Brain pericyte (primary cell): ENCODE results near the gene OR10V1.

Experiments used
- DNase-seq: peaks from one replicate; pipeline ENCODE4 v3.0.0-alpha.2; 2012; ENCODE audit warnings: low read depth, low spot score

Gene OR10V1

GRCh38 chr11:59713745-59714144 is at the start of gene OR10V1:
Gene OR10V1 (minus strand): TSS chr11:59713845. CDS start chr11:59713845, 0 bp downstream.
- no peak for DNase-seq

- no peak for DNase-seq
Observed at GRCh38 chr11:59761993-59762392, 48.3 kb upstream of the OR10V1 start.

DNA sequence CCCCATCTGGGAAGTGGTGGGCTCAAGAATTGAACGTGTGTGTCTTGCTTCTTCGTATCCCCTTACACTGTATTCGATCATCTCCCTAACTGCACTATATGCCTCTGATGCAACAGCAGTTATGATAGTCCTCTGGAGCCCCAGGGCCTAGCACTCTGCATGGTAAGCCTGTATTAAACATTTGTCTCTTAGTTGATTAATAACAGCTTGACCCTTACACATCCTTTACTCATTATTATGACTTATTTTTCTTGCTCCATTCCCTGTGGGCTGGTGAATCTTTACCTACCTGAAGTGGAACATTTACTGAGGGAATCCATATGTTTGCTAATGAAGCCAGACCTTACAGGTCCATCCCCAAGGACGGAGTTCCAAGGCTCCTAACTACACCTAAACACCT is 47.1 kb upstream of the OR10V1 start:
- no peak for DNase-seq

DNA sequence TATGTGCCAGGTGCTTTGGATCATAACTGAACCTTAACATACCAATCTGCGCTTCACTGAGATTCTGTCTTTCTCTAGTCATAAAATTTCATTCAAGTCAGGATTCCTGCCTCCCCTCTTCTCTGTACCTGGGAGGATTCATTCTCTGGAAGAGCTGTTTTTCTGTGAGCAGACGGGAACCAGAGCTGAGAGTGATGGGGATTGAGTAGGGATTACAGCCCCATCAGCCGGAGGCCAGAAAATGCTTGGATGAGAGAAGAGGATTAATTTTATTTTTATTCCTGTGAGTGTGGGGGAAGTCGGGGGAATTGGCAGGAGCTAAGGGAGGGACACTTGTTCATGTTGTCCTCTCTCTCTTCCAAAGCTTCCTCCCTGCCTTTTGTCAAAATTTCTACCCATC is 46.3 kb upstream of the OR10V1 start:
- DNase-seq = no peak

DNA sequence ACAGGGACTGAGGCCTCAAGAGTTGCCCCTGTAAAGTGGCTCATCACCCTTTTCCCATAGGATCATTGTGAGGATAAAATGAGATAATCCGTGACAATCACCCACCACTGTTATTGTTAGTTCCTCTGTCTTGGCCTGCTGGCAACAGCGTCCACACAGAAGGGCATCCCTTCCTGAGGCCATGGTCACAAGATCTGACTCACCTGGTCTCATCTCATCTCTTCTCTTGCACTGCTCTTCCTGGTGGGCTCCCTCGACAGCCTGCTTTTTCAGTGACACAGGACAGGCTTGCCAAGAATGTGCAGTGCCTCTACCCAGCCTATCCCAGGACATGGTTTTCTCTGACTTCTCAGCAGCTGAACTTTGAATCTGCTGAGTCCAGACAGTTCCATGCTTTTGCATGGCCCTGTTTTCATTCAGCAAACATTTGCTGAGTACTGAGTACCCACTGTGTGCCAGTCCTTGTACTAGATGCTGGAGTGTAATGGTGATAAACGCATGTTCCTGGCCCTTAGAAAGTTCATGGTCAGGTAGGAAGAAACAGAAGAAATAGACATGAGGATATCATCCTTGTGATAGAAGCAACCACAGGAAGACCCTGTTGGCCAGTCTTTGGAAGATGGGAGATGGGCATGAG is 44.9 kb upstream of the OR10V1 start:
- DNase-seq = no peak

DNA sequence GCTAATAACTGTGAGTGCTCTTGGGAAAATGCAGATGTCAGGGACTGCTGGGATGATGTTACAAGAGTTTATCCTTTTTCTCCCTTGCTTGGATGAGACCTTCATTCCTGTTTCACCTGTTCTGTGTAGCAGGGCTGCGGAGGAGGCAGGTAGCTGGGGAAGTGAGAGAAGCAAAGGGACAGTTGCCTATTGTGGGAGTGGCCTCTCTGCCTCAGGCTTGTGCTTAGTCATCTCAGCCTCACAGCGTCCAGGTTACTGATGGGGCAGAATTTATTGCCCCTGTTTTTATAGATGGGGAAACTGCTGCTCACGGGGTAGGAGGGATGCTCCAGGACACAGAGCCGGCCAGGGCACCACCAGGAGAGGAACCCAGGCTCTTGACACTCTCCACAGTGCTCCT is 43.2 kb upstream of the OR10V1 start:
- no peak for DNase-seq

GRCh38 chr11:59756558-59756840 is 42.9 kb upstream of the OR10V1 start:
- no peak for DNase-seq

DNA sequence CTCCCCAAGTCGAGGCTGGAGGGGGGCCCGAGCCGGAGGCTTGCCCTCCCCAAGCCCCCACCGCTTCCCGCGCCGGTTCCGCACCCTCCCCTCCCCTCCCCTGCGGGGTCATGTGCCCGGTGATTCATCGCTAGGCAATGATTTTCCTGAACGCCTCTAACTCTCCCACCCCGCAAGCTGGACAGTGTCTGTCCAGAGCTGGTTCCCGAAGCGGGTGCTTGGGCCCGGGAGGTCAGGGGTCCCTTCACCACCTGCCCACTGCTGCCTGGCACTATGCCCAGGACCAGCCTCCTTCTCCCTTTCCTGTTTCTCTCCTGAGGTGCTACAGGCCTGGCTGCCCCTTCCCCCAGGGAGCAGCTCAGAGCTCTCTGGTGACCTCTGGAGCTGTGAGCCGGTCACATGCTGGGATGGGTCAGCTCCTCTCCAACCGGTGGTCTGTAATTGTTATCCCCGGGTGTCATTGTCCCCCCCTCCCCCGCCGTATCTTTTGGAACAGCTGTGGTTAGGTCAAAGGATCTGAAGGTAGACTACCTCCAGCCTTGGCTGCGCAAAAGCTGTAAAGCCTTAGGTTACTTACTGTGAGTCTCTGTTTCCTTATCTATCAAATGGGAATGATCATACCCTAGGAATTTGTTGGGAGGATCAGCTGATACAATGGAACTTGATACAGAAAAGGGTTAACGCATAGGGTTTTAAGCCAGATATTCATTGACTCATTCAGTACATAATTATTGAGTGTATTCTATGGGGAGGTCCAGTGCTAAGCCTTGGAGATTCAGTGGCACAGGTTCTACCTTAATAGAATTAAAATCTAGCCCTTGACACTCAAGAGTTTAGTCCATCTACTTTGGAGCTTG is 42.3 kb upstream of the OR10V1 start:
- DNase-seq = no peak

DNA sequence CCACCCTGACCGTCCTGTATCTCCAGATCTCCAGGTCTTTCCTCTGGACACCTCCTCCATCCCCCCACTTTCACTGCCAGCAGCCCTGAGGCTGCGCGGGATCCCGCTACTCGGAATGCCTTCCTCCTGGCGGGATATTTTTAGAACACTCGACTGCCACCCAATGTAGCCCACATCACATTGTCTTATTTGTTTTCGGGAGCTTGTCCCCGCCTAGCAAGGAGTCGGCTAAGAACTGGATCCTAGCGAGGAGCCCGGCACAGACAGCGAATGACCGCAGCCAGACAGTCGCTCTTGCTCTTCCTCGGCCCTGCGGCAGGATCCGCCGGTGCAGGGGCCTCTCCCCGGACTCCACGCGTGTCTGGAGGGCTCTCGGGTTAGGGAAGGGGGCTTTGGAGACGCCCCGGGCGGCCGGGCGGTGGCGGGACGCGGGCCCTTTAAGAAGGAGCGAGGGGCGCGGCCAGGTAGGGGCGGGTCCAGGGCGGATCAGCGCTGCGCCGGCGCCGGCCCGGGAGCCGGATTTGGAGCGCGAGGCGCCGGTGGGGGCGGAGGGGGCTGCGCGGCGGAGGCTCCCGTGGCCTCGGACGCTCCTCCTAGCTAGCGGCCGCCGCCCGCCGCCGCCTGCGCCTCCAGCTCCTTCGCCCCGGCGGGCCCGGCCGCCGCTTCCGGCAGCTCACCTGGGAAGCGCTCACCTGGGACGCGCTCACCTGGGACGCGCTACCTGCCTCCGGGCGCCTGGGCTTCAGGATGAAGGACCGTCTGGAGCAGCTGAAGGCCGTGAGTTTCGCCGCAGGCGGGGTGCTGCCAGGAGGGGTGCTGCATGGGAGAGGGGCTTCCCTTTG is 41.4 kb upstream of the OR10V1 start, which contains the start of gene STX3:
TSS of gene STX3 (plus strand) at position 518 of the 842 bp plus-strand sequence. CDS start at position 748, 230 bp downstream.
- no peak for DNase-seq

DNA sequence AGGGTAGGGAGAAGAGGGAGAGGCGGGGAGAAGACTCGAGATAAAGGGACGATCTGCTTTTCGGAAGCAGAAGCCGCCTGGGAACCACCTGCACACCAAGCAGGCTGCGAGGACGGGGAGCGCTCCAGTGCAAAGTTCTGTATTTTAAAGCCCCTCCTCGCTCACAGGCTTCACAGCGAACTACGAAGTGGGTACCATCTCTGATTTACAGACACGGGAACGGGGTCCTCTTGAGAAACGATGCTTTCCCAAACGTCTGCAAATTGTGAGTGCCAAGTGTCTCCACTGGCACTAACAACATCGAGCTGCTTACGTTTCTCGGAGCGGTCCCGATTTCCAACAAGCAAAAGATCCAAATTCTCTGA is 40.8 kb upstream of the OR10V1 start:
- DNase-seq = no peak

GRCh38 chr11:59753650-59754493 is 40.2 kb upstream of the OR10V1 start:
- DNase-seq = no peak

GRCh38 chr11:59746111-59746510 is 32.5 kb upstream of the OR10V1 start:
- DNase-seq = no peak

DNA sequence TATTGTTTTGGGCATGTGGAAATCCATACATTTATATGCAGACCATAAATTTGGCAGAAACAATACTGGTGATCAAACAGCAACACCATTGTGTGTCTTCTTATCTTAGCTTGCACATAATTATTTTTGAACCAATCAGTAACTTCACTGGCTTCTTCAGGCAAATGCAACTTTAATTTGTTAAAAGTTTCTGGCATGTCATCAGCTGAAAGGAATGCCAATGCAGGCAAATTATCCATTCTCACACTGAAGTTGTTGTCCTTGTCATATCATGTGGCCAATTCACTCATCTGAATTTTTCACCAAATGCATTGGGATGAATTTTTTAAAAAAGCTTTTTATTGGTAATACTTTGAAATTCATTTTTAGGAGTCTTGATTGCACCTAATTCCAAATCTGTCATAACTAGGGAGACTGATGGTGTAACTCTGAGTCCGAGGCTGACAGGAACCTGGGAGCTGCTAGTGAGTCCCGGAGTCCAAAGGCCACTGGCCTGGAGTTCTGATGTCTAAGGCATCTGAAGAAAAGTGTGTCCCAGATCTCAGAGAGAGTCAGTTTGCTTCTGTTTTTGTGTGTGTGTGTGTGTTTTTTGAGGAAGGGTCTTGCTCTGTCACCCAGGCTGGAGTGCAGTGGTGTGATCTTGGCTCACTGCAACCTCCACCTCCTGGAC is 17.4 kb upstream of the OR10V1 start:
- DNase-seq = no peak

DNA sequence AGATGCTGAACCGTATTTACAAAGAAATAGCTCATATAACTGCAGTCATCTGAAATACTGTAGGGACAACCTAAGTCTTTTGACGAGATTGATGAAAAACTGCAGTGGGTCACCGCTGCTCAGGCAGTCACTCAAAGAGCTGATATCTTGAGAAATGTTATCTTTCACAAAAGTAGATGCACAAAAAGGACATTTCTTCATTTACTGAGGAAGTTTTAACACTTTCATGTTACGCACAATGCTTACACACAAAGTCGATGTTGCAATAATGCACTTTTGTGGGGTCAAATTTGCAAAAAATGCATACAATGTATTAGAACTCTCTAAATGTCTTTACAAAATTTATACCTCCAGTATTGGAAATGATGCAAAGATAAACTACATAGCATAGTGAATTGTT is 16.2 kb upstream of the OR10V1 start:
- no peak for DNase-seq

- DNase-seq = no peak
Observed at GRCh38 chr11:59728913-59729312, 15.3 kb upstream of the OR10V1 start.

DNA sequence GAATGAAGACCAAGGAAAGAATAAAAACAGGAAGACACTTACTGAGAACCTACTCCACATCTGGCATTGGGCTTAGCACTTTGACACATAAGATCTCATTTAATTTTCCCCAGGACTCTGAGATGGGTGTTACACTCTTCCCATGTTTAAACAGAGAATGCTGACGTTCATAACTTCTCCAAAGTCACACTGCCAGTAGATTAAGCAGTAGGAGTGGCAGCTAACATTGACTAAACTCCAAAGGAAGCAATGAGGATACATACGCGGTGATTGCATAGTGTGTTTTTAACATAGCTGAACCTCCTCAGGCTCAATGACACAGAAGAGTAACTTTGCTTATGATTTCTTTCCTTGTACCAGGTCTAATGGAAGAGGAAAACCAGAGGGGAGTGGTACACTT is 14.5 kb upstream of the OR10V1 start:
- no peak for DNase-seq

- no peak for DNase-seq
Observed at GRCh38 chr11:59727426-59727825, 13.8 kb upstream of the OR10V1 start.

GRCh38 chr11:59724066-59724465 is 10.4 kb upstream of the OR10V1 start:
- DNase-seq = no peak

- no peak for DNase-seq
Observed at GRCh38 chr11:59719556-59719955, 5.9 kb upstream of the OR10V1 start.

DNA sequence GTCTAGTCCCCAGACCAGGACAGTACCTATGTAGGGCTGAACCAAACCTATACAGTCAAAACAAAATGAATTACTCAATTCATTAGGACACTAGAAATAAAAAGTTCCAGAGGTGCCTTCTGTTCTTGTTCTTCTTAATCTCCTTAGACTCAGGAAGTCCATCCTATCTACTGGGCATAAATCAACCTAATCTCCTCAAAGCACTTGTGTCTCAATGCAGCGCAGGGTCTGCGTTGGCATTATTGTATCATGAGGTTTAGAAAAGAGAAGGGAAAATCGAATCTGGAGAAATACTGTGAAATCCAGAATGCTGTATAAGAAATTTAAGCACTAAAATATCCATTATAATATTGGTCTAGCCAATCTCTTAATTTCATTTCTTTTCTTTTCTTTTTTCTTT is 2.4 kb upstream of the OR10V1 start:
- DNase-seq = no peak
